ENCODE measurements around the gene RCOR1. TPM values are rescaled to one million over a fixed set of nuclear protein-coding genes. Genes with fewer than 3 reads are reported as not detected.

RCOR1 gene
- total RNA-seq, 1 experiment from 2014 or later = 34.1 TPM

DNA sequence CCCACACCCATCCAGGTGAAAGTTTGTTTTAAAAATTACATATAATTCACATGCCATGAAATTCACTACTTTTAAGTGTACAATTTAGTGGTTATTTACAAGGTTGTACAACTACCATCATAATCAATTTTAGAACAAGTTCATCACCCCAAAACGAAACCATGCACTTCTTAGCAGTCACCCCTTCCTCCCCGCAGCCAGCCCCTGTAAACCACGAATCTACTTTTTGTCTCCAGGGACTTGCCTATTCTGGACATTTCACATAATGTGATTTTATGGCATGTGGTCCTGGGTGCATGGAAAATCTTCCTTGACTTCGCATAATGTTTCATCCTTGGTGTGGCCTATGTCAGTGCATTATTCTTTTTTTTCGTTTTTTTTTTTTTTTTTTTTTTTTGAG, 165.6 kb downstream of the RCOR1 start:
- DNase-seq = no peak
- H3K9me3 Mint-ChIP-seq = no peaks in the 10 kb centered on the region
- no peak overlapping the region for H4K5ac ChIP-seq (ENCODE audit: insufficient read length, low read depth, low read length)

More for the DNA sequence above, 165.6 kb downstream of the RCOR1 start:
- Histone ChIP-seq H3K9ac (ENCODE audit: extremely low read depth, insufficient read length, low read length) (no peak overlapping the region), H2BK15ac (ENCODE audit: low read depth, low read length) (no peak overlapping the region), H4K8ac (replicated peaks; ENCODE audit: insufficient read length, low read depth, low read length) (no peak overlapping the region), H3K18ac (ENCODE audit: insufficient read length, low read depth, low read length) (no peak overlapping the region), H3K27me3 (ENCODE audit: insufficient read depth, low read length) (no peaks in the 10 kb centered on the region), H3K9me3 (ENCODE audit: control insufficient read depth, low read depth, low read length) (no peaks in the 10 kb centered on the region), H2BK5ac (ENCODE audit: insufficient read length, low read length) (no peak overlapping the region), H2BK20ac (ENCODE audit: low read depth, low read length, poor library complexity, severe bottlenecking) (no peak overlapping the region), H3K79me2 (ENCODE audit: insufficient read depth, low read length) (no peaks in the 10 kb centered on the region), H3K4ac (ENCODE audit: low read depth, low read length) (no peak overlapping the region), H3K23ac (ENCODE audit: insufficient read length, low read depth, low read length) (no peak overlapping the region), H4K20me1 (ENCODE audit: control insufficient read depth, insufficient read depth, insufficient read length) (no peaks in the 10 kb centered on the region), H3T11ph (ENCODE audit: low read length) (no peak overlapping the region), H3K23me2 (ENCODE audit: insufficient read length, low read depth, low read length, poor library complexity, severe bottlenecking) (no peaks in the 10 kb centered on the region), H2AK5ac (ENCODE audit: insufficient read length, low read length) (no peak overlapping the region), H2AFZ (ENCODE audit: low read length) (no peak overlapping the region), H4K91ac (ENCODE audit: insufficient read length, low read depth, low read length) (no peak overlapping the region), H2BK12ac (ENCODE audit: insufficient read length, low read depth, low read length) (no peak overlapping the region), H3K79me1 (ENCODE audit: insufficient read depth, low read depth, low read length, poor library complexity, severe bottlenecking) (no peaks in the 10 kb centered on the region), H2BK120ac (ENCODE audit: low read depth, low read length, poor library complexity, severe bottlenecking) (no peak overlapping the region), H3K27ac (ENCODE audit: insufficient read length, low read depth, low read length) (no peak overlapping the region), H3K4me2 (ENCODE audit: insufficient read depth, insufficient read length, low read length) (no peak overlapping the region), H3K4me1 (ENCODE audit: insufficient read depth, low read length) (0 out of 2 replicates have a peak, but pooled peaks cover 2% of the 10 kb centered on the region), H3K56ac (ENCODE audit: insufficient read length, low read depth, low read length) (no peak overlapping the region), H3K14ac (ENCODE audit: insufficient read depth, low read length) (no peak overlapping the region)
- no peak overlapping the region for H3K4me3 Mint-ChIP-seq
- peaks cover 26 to 30% of the 10 kb centered on the region in 2 experiments for H3K4me1 Mint-ChIP-seq
- no CpG with 5 or more reads among the region's 5 CpGs for WGBS (ENCODE audit: extremely low coverage, insufficient read length, low lambda C conversion rate)
- peaks cover 4% of the 10 kb centered on the region for H3K27me3 Mint-ChIP-seq (ENCODE audit: low read depth)
- peaks cover 0 to 2% (median 0%) of the 10 kb centered on the region in 3 experiments; a peak in 2 of 7 replicates for H3K36me3 Mint-ChIP-seq (ENCODE audit: insufficient read depth in 1 of 3, low read depth in 3 of 3)
- H3K27ac Mint-ChIP-seq = no peak overlapping the region
- TF ChIP-seq CTCF (conservative IDR thresholded peaks at IDR 0.05) = no peak
